NCI-H69 (cell line): ENCODE measurements around the gene PIGN.

Experiments used
- DNase-seq: peaks from one replicate; lab custom pipeline; 2025; lab: John Stamatoyannopoulos, UW

PIGN gene

GRCh38 chr18:62009521-62009920 lies 177.3 kb downstream of the PIGN start:
- no peak for DNase-seq

DNA sequence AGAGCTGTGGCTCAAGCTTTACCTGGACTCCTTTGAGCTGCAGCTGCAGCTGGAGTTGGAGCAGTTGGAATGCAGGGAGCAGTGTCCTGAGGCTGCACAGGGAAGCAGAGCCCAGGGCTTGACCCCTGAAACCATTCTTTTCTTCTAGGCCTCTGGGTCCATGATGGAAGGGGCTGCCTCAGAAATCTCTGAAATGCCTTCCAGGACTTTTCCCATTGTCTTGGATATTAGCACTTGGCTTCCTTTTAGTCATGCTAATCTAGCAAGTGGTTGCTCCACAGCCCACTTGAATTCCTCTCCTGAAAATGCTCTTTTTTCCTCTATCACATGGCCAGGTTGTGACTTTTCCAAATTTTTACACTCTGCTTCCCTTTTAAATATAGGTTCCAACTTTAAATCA lies 185.5 kb downstream of the PIGN start:
- no peak for DNase-seq

DNA sequence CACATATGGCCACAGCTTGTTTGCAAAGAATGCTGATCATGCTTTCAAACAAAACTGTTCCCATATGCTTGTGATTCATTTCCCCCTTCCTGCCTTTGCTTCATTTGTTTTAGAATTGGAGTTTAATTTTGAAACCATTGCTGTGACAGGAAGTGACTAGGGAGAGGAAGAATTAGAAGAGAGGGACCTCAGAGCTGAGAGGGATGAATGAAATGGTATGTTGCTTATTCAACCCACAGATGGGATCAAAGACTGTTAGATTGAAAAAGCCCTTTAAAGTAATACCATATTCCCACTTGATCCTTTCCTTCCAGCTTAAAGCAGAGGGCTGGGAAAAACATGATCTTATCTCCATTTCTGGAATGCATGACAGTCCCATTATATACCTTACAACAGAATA lies 187.9 kb downstream of the PIGN start:
- DNase-seq, result peak; percentile 25

DNA sequence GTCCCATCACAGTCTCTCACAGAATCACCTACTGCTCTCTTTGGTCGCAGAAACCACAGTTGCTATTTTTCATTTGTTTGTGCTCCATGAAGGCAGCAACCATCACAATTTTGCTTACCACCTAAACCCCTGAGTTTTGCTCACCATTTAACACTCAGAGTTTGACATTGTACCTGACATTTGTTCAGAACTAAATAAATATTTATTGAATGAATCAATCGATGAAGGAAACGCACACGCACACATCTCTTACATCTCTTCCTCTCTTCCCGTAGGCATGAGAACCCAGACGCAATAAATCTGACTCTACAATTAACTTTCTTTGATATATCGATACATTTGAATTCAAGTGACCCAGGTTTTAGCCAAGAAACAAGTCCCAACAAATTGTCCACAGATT lies 188.5 kb downstream of the PIGN start:
- no peak for DNase-seq

- DNase-seq, result no peak
These were observed 191.2 kb downstream of the PIGN start for GRCh38 chr18:61995618-61996017.

- DNase-seq, result no peak
These were observed 193.0 kb downstream of the PIGN start for GRCh38 chr18:61993831-61994230.

- no peak for DNase-seq
These were observed 193.9 kb downstream of the PIGN start for GRCh38 chr18:61992923-61993322.

- DNase-seq, result no peak
These were observed 194.6 kb downstream of the PIGN start for GRCh38 chr18:61992285-61992684.

GRCh38 chr18:61991836-61992235 lies 195.0 kb downstream of the PIGN start:
- no peak for DNase-seq

DNA sequence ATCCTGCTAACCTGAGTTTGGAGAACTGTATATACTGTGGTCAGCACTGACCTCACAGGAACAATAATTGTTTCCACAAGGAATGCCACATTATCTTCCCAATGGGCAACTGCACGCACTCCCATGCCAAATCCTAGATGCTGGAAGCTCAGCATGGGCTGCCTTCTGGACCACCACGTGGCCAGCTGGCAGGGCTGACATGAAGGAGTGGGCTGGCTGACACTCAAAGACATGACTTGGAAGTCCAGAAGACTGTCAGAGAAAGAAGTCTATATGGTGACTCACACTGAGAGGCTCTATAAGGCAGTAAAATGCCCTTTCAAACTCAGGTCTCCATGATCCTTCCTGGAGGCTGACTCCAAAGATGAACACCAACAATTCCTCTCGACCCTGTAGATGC lies 195.7 kb downstream of the PIGN start:
- no peak for DNase-seq
